Keratinocyte (primary cell): Measurements from ENCODE around the gene RNF5. TPM values are rescaled to one million over a fixed set of nuclear protein-coding genes. Genes with fewer than 3 reads are reported as not detected.
"Not testable (repeated sequence)": the region's sequence is repeated elsewhere in the genome, so short reads cannot be mapped to it uniquely, and the experiment has no call there.

Experiments used
- DNase-seq: peaks from one replicate; pipeline ENCODE4 v3.0.0-alpha.2; 2011; ENCODE audit warnings: low read depth, missing footprints, low spot score
- FAIRE-seq: peaks from 2 replicates; lab custom pipeline; 2011; peaks lifted over from hg19 to GRCh38; lab: Jason Lieb, UNC
- H2AFZ ChIP-seq: 2 replicates; pipeline ENCODE4 v1.6.0; 2012; ENCODE audit warnings: low read length, control low read depth, inconsistent platforms; ENCODE audit not compliant: control insufficient read depth
- H3K27ac ChIP-seq: 2 replicates; pipeline ENCODE4 v1.5.1; 2011; ENCODE audit warnings: low read length; ENCODE audit not compliant: control insufficient read depth, insufficient read depth
- H3K27me3 ChIP-seq: 3 replicates; pipeline ENCODE4 v1.6.0; 2011; ENCODE audit warnings: low read length; ENCODE audit not compliant: control insufficient read depth, insufficient read depth; ENCODE audit errors: extremely low read depth
- H3K36me3 ChIP-seq, 2 experiments: 2 replicates in 1 of 2; 3 replicates in 1 of 2; pipeline ENCODE4 v1.5.1; 2011; ENCODE audit warnings: low read length in 2 of 2, mild to moderate bottlenecking in 1 of 2; ENCODE audit not compliant: control insufficient read depth in 2 of 2, insufficient read depth in 2 of 2; ENCODE audit errors: extremely low read depth in 1 of 2
- H3K4me1 ChIP-seq: 3 replicates; pipeline ENCODE4 v1.5.1; 2011; ENCODE audit warnings: low read length; ENCODE audit not compliant: control insufficient read depth, insufficient read depth; ENCODE audit errors: extremely low read depth
- H3K4me2 ChIP-seq: 3 replicates; pipeline ENCODE4 v1.6.0; 2011; ENCODE audit warnings: low read depth, low read length; ENCODE audit not compliant: control insufficient read depth, insufficient read depth; ENCODE audit errors: extremely low read depth
- H3K4me3 ChIP-seq, 3 experiments: fragments of 200-600 bp in 1 of 3; sonication (generic) in 1 of 3; 2 replicates in 2 of 3; 3 replicates in 1 of 3; pipeline ENCODE4 v1.5.1; 2011 to 2016; ENCODE audit warnings: low read length in 3 of 3, mild to moderate bottlenecking in 3 of 3, control low read depth in 2 of 3, inconsistent platforms in 1 of 3, low read depth in 1 of 3, mixed read lengths in 1 of 3, mixed run types in 1 of 3, moderate library complexity in 1 of 3; ENCODE audit not compliant: control insufficient read depth in 2 of 3, insufficient read depth in 2 of 3; ENCODE audit errors: extremely low read depth in 1 of 3
- H3K79me2 ChIP-seq: 2 replicates; pipeline ENCODE4 v1.6.0; 2012; ENCODE audit warnings: low read length; ENCODE audit not compliant: control insufficient read depth, insufficient read depth
- H3K9ac ChIP-seq: 3 replicates; pipeline ENCODE4 v1.6.0; 2011; ENCODE audit warnings: low read length; ENCODE audit not compliant: control insufficient read depth, insufficient read depth; ENCODE audit errors: extremely low read depth
- H3K9me1 ChIP-seq: 3 replicates; pipeline ENCODE4 v1.6.0; 2011; ENCODE audit warnings: low read length; ENCODE audit not compliant: control insufficient read depth, insufficient read depth; ENCODE audit errors: extremely low read depth
- H3K9me3 ChIP-seq: 2 replicates; pipeline ENCODE4 v1.5.1; 2012; ENCODE audit warnings: low read depth, low read length; ENCODE audit not compliant: control insufficient read depth
- H4K20me1 ChIP-seq: 3 replicates; pipeline ENCODE4 v1.6.0; 2011; ENCODE audit warnings: low read length; ENCODE audit not compliant: control insufficient read depth, insufficient read depth; ENCODE audit errors: extremely low read depth
- EZH2 ChIP-seq: IDR thresholded peaks from one replicate; pipeline ENCODE4 v1.6.1; 2012; ENCODE audit warnings: inconsistent platforms, mild to moderate bottlenecking, low read length, moderate library complexity
- dilution Hi-C: fragments of 300-500 bp; cut with MboI; formaldehyde crosslinking; loops from one replicate; pipeline ENCODE4 v1.7.0; 2020; ENCODE audit warnings: low sequenced_read_pairs; ENCODE audit not compliant: extremely low pct_ligation_motif_present
- polyA plus RNA-seq, 5 experiments: library from polyadenylated mRNA; depleted of rRNA in 3 of 5; stranded (reverse) in 3 of 5; stranded (forward) in 1 of 5; unstranded in 1 of 5; fragments of >200 nt; gene quantifications; 1 replicate in 1 of 5; 2 replicates in 3 of 5; 3 replicates in 1 of 5; pipeline versions ENCODE4 v1.2.1 to v1.2.3, GENCODE V29; 2011 to 2012; ENCODE audit warnings: missing spikeins in 2 of 5, low read depth in 1 of 5, low replicate concordance in 1 of 5
- TF ChIP-seq, protein P1 (sequence below), 3 experiments: IDR thresholded peaks in 1 of 3; conservative IDR thresholded peaks in 1 of 3; optimal IDR thresholded peaks in 1 of 3; 2 replicates in 2 of 3; 3 replicates in 1 of 3; pipeline versions ENCODE3 to v1.5.1; 2011; ENCODE audit warnings: low read length in 3 of 3, mild to moderate bottlenecking in 3 of 3, moderate library complexity in 2 of 3, control low read depth in 1 of 3, inconsistent platforms in 1 of 3; ENCODE audit not compliant: insufficient read depth in 2 of 3; ENCODE audit errors: extremely low read depth in 1 of 3

RNF5 gene
- polyA plus RNA-seq, 1 donor (not counting 4 experiments of a cell fraction or from before 2014, with no cell fraction given), result 33.2 TPM

DNA sequence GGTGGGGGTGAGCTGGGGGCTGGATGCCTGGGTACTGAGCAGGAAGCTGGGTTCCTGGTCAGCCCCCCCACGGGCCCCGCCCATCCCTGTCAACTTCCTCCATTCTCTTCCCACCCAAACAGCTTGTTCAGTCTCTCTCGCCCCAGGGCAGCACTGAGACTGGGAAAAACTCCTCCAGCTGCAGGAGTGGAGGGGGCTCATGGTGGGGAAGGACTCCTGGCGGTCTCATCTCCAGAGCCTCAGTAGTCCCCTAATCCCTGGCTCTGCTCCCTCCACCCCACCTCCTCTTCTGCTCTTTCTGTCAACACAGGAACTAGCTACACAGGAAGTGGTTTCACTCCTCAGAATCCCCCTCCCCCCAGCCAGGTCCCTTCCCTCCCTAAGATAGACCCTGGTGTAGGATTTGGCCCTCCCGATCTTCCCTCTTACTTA lies 14.4 kb downstream of the RNF5 start, which contains the start of gene GPSM3:
Gene GPSM3 (minus strand): TSS at position 36 of the 432 bp plus-strand sequence. CDS start 130 bp downstream, outside the sequence.
- peaks cover 12% of the 10 kb centered on the region for H3K79me2 ChIP-seq
- FAIRE-seq (no peak), DNase-seq (no peak)
- peak within 1 kb of the TSS; percentile 49 for H3K27ac ChIP-seq
- no peaks in the 10 kb centered on the region for H3K27me3 ChIP-seq
- TF ChIP-seq, protein P1, sequence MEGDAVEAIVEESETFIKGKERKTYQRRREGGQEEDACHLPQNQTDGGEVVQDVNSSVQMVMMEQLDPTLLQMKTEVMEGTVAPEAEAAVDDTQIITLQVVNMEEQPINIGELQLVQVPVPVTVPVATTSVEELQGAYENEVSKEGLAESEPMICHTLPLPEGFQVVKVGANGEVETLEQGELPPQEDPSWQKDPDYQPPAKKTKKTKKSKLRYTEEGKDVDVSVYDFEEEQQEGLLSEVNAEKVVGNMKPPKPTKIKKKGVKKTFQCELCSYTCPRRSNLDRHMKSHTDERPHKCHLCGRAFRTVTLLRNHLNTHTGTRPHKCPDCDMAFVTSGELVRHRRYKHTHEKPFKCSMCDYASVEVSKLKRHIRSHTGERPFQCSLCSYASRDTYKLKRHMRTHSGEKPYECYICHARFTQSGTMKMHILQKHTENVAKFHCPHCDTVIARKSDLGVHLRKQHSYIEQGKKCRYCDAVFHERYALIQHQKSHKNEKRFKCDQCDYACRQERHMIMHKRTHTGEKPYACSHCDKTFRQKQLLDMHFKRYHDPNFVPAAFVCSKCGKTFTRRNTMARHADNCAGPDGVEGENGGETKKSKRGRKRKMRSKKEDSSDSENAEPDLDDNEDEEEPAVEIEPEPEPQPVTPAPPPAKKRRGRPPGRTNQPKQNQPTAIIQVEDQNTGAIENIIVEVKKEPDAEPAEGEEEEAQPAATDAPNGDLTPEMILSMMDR (optimal IDR thresholded peaks at IDR 0.05 in 1 of 3, IDR thresholded peaks at IDR 0.05 in 1 of 3, conservative IDR thresholded peaks at IDR 0.05 in 1 of 3; ENCODE audit: extremely low read depth in 1 of 3, insufficient read depth in 2 of 3, low read length in 3 of 3), result no peak
- no peak for TF ChIP-seq EZH2
- no peaks in the 10 kb centered on the region for H3K9me3 ChIP-seq
- H4K20me1 ChIP-seq, result no peaks in the 10 kb centered on the region
- H3K4me3 ChIP-seq, result peak within 1 kb of the TSS in 1 of 3 experiments; percentile 34
- no peaks in the 10 kb centered on the region for H3K36me3 ChIP-seq
- H3K9ac ChIP-seq, result peak within 1 kb of the TSS; percentile 33
- H3K9me1 ChIP-seq, result no peaks in the 10 kb centered on the region
- H2AFZ ChIP-seq, result peak within 1 kb of the TSS; percentile 83
- H3K4me1 ChIP-seq, result peaks cover 33% of the 10 kb centered on the region
- dilution Hi-C loops, result no loop called here
- peak within 1 kb of the TSS; percentile 71 for H3K4me2 ChIP-seq

DNA sequence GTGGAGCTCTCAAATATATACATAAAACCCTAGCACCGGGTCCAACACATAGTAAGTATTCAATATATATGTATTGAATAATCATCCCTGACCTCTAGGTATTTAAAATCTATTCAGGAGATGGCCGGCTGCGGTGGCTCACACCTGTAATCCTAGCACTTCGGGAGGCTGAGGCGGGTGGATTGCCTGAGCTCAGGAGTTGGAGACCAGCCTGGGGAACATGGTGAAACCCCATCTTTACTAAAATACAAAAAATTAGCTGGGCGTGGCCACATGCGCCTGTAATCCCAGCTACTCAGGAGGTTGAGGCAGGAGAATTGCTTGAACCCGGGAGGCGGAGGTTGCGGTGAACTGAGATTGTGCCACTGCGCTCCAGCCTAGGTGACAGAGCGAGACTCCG lies 14.9 kb downstream of the RNF5 start:
- H3K4me3 ChIP-seq, dilution Hi-C loops, FAIRE-seq, H3K27me3 ChIP-seq, H3K9me3 ChIP-seq, H3K9me1 ChIP-seq, H4K20me1 ChIP-seq, DNase-seq, H3K36me3 ChIP-seq, H3K27ac ChIP-seq: not testable (repeated sequence)
- H3K4me2 ChIP-seq, result peak overlapping the region; percentile 71
- peak overlapping the region; percentile 83 for H2AFZ ChIP-seq
- peaks cover 10% of the 10 kb centered on the region for H3K79me2 ChIP-seq
- H3K9ac ChIP-seq, result peak overlapping the region; percentile 33
- H3K4me1 ChIP-seq, result peaks cover 33% of the 10 kb centered on the region

DNA sequence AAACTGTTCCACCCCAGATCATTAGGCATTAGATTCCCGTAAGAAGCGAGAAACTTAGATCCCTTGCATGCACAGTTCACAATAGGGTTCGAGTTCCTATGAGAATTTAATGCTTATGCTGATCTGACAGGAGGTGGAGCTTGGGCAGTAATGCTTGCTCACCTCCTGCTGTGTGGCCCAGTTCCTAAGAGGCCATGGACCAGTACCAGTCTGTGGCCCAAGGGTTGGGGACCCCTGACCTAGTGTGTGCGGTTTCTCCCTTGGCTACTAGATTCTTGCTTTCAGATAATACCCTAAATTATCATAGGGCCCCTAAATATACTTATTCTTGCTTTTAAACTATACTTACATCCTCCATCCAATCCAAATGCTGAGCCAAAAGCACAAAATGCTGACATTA lies 16.2 kb downstream of the RNF5 start:
- Histone ChIP-seq H3K4me3 (no peak overlapping the region), H3K4me2 (peak overlapping the region; percentile 75), H3K9me3 (no peaks in the 10 kb centered on the region), H3K79me2 (peaks cover 2% of the 10 kb centered on the region), H3K27ac (no peak overlapping the region), H3K27me3 (no peaks in the 10 kb centered on the region), H3K4me1 (peaks cover 30% of the 10 kb centered on the region), H4K20me1 (no peaks in the 10 kb centered on the region), H3K9ac (no peak overlapping the region), H3K36me3 (no peaks in the 10 kb centered on the region), H3K9me1 (no peaks in the 10 kb centered on the region), H2AFZ (no peak overlapping the region)
- no peak for FAIRE-seq
- TF ChIP-seq, protein P1 (optimal IDR thresholded peaks at IDR 0.05 in 1 of 3, IDR thresholded peaks at IDR 0.05 in 1 of 3, conservative IDR thresholded peaks at IDR 0.05 in 1 of 3; ENCODE audit: extremely low read depth in 1 of 3, insufficient read depth in 2 of 3, low read length in 3 of 3), result no peak
- TF ChIP-seq EZH2, result no peak
- dilution Hi-C loops, result no loop called here
- DNase-seq, result no peak
